Adrenal gland (tissue), 12 donors: ENCODE data around the gene ADAT3. TPM values are rescaled to one million over a fixed set of nuclear protein-coding genes. Genes with fewer than 3 reads are reported as not detected.

Source experiments
- DNase-seq, 7 donors: peaks; one replicate each; pipeline ENCODE4 v3.0.0-alpha.2; 2019 to 2020
- H3K27ac ChIP-seq, 5 donors: fragments of 200-600 bp; sonication (generic) in 4 of 5; 1 replicate in 3 of 5; 2 replicates in 2 of 5; pipeline versions ENCODE4 v1.5.1 to v1.8.0; 2016 to 2020; ENCODE audit warnings: mild to moderate bottlenecking in 1 of 5
- H3K27me3 ChIP-seq: fragments of 200-600 bp; 2 replicates; pipeline ENCODE4 v1.8.0; 2021
- H3K36me3 ChIP-seq, 2 donors: fragments of 200-600 bp; replicated peaks in 1 of 2; 1 replicate in 1 of 2; 2 replicates in 1 of 2; pipeline versions ENCODE4 v1.5.1 to v1.8.0; 2018 to 2022
- H3K4me1 ChIP-seq, 2 donors: fragments of 200-600 bp; replicated peaks in 1 of 2; 1 replicate in 1 of 2; 2 replicates in 1 of 2; pipeline versions ENCODE4 v1.5.1 to v1.8.0; 2018 to 2021
- H3K4me3 ChIP-seq, 4 donors: fragments of 200-600 bp; sonication (generic) in 3 of 4; one replicate each; pipeline ENCODE4 v1.5.1; 2016 to 2018
- H3K9me3 ChIP-seq, 3 donors: fragments of 200-600 bp; sonication (generic) in 1 of 3; replicated peaks in 1 of 3; 1 replicate in 2 of 3; 2 replicates in 1 of 3; pipeline versions ENCODE4 v1.5.1 to v1.8.0; 2016 to 2021
- CTCF ChIP-seq, 6 experiments: fragments of 450-650 bp in 4 of 6; fragments of 200-600 bp in 2 of 6; sonication (generic) in 1 of 6; IDR thresholded peaks; 1 replicate in 5 of 6; 2 replicates in 1 of 6; pipeline versions ENCODE4 v1.5.1 to v1.8.0; 2016 to 2021; ENCODE audit warnings: antibody characterized with exemption in 6 of 6, mild to moderate bottlenecking in 2 of 6, moderate library complexity in 1 of 6
- POLR2A ChIP-seq, 2 donors: fragments of 450-650 bp; IDR thresholded peaks; one replicate each; pipeline ENCODE4 v1.6.1; 2017; ENCODE audit warnings: antibody characterized with exemption in 2 of 2, mild to moderate bottlenecking in 2 of 2, moderate library complexity in 1 of 2
- WGBS, 4 donors: extraction: QIAGEN DNeasy Blood & Tissue Kit in 2 of 4; methylation state at CpG; one replicate each; pipeline versions ENCODE4 v1.1.5 to v1.1.7; 2013 to 2017; 5-methylcytosine and 5-hydroxymethylcytosine counted together
- intact Hi-C, 2 donors: fragments of 100-400 bp; cut with DNase I; formaldehyde crosslinking; loops; one replicate each; pipeline versions ENCODE4 v1.14.1 to v1.15.0; 2022 to 2023
- polyA plus RNA-seq, 3 donors: library from polyadenylated mRNA; stranded (reverse); fragments of 200-250 nt in 2 of 3; fragments of 350-450 nt in 1 of 3; fragmentation: Illumina TruSeq in 1 of 3; extraction: RNeasy Lipid Tissue Mini Kit (QIAGEN cat#74804) in 1 of 3; gene quantifications; one replicate each; pipeline ENCODE4 v1.2.3, GENCODE V29; 2013 to 2014
- total RNA-seq, 9 donors: library from RNA; depleted of rRNA in 4 of 9; stranded (reverse); fragments of >200 nt in 4 of 9; fragments of 120-200 nt in 1 of 9; fragmentation: NEBNext Ultra II Directional in 1 of 9; extraction: Animal tissue kit (Norgen Biotek cat#: 25700) in 1 of 9; gene quantifications; one replicate each; pipeline versions ENCODE4 v1.1.0 to v1.2.4, GENCODE V29; 2013 to 2023
- donor health status: healthy with polysubstance abuse.
- donor health status: Bipolar disorder and iron deficiency.
- donor health status: DM: yes; HTN: yes; CAD: no.
- donor health status: DM: no; HTN: no; CAD: no.
- donor health status: DM: no; HTN: no; CAD: no.
- donor health status: DM: yes; HTN: yes; CAD: no.

Gene ADAT3
- total and polyA plus RNA-seq, 12 donors = 1.7 to 29.6 (median 8.3) TPM; not detected in 1

GRCh38 chr19:1864480-1865171, 40.6 kb upstream of the ADAT3 start:
- intact Hi-C loops = loop anchor here in 1 of 2 donors (10.0 kb wide), 1 partner anchor 60 kb away; no protein-coding TSS in a partner anchor
- WGBS, 4 donors = 5 to 40% (median 10%) methylated on average over 2 to 52 of the region's 52 CpGs
- Histone ChIP-seq H3K36me3 (no peaks in the 10 kb centered on the region), H3K9me3 (no peaks in the 10 kb centered on the region), H3K27me3 (no peaks in the 10 kb centered on the region), H3K4me1 (peaks cover 21 to 30% of the 10 kb centered on the region in 2 donors), H3K4me3 (peak overlapping the region; percentile 46 to 86 (median 68)), H3K27ac (peak overlapping the region; percentile 81 to 92 (median 87))
- peak; percentile 75 to 84 (median 81) for DNase-seq
- TF ChIP-seq CTCF (IDR thresholded peaks at IDR 0.05) (peak; percentile 65 to 86 (median 72)), POLR2A (IDR thresholded peaks at IDR 0.05) (peak in 1 of 2 donors; percentile 22)

- Histone ChIP-seq H3K27me3 (no peaks in the 10 kb centered on the region), H3K4me1 (peaks cover 21 to 24% of the 10 kb centered on the region in 2 donors), H3K27ac (peak overlapping the region; percentile 81 to 92 (median 87)), H3K4me3 (peak overlapping the region in 1 of 4 donors; percentile 86), H3K36me3 (no peaks in the 10 kb centered on the region), H3K9me3 (no peaks in the 10 kb centered on the region)
- intact Hi-C loops = loop anchor here in 1 of 2 donors (10.0 kb wide), 1 partner anchor 59 kb away; no protein-coding TSS in a partner anchor
- peak in 2 of 7 donors; percentile 26 to 42 for DNase-seq
- WGBS, 4 donors = 85 to 90% (median 85%) methylated on average over 13 to 17 of the region's 17 CpGs
- TF ChIP-seq POLR2A (IDR thresholded peaks at IDR 0.05) (no peak), CTCF (IDR thresholded peaks at IDR 0.05) (no peak)
Measured at GRCh38 chr19:1865172-1866010, 39.8 kb upstream of the ADAT3 start.

GRCh38 chr19:1866693-1867348, 38.4 kb upstream of the ADAT3 start:
- DNase-seq = no peak
- intact Hi-C loops = loop anchor here in 1 of 2 donors (10.0 kb wide), 1 partner anchor 58 kb away; no protein-coding TSS in a partner anchor
- 85 to 94% (median 88%) methylated on average over 6 to 8 of the region's 8 CpGs for WGBS, 4 donors
- H3K27me3 ChIP-seq = no peaks in the 10 kb centered on the region
- H3K9me3 ChIP-seq = no peaks in the 10 kb centered on the region
- H3K4me3 ChIP-seq = no peak overlapping the region
- no peak overlapping the region for H3K27ac ChIP-seq
- peaks cover 24 to 29% of the 10 kb centered on the region in 2 donors for H3K4me1 ChIP-seq
- TF ChIP-seq POLR2A (IDR thresholded peaks at IDR 0.05) = no peak
- no peak for TF ChIP-seq CTCF (IDR thresholded peaks at IDR 0.05)
- H3K36me3 ChIP-seq = no peaks in the 10 kb centered on the region
